RPMI7951 (cell line): Measurements from ENCODE around the gene SLC18B1. TPM values are rescaled to one million over a fixed set of nuclear protein-coding genes. Genes with fewer than 3 reads are reported as not detected.
"Not testable (repeated sequence)": the region's sequence is repeated elsewhere in the genome, so short reads cannot be mapped to it uniquely, and the experiment has no call there.

ENCODE experiments used
- DNase-seq: peaks from one replicate; pipeline ENCODE4 v3.0.0-alpha.2; 2012; ENCODE audit warnings: low read depth
- total RNA-seq: library from RNA; depleted of rRNA; stranded (reverse); fragments of >200 nt; shearing (Covaris generic); gene quantifications from 2 replicates; pipeline ENCODE4 v1.2.3, GENCODE V29; 2014

The SLC18B1 gene
- total RNA-seq, 1 experiment from 2014 or later = 14.9 TPM

DNA sequence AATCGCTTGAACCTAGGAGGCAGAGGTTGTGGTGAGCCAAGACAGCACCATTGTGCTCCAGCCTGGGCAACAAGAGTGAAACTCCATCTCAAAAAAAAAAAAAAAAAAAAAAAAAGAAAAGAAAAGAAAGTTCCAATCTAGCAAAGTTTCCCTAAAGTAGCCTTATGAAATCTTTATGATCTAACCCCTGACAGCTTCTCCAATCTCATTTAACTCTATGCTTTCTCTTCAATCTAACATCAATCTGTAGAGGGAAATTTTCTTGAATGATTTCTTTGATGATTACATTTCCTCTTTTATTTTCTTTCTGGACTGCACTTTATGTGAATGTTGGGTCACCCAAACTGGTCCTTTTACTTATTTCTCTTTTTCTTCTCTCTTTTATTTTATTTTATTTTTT is 2.2 kb upstream of the SLC18B1 start:
- no peak for DNase-seq

DNA sequence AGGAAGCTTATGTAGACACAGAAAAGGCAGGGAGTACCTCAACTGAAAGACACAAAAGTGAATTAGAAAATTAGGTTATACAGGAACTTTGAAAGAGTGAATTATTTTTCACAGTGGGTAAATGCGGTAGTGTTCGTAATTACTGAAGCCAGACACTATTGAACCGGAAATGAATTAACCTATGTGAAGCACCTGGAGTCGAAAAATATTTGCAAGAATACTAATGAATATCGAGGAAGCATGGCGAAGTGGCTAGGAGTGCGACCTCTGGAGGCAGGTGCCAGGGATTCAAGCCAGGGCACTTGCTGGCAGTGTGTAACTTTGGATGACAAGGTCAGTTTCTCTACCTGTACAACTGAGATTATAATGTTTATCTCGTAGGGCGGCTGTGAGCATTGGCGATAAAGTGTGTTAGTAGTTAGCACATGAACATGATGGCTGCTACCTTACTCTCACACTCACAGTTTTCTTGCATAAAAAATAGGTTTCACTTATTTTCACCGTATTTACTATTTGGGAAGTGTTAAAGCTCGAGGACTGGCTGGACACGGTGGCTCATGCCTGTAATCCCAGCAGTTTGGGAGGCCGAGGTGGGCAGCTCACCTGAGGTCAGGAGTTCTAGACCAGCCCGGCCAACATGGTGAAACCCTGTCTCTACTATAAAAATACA is 567 bp upstream of the SLC18B1 start:
- peak; percentile 58 for DNase-seq

DNA sequence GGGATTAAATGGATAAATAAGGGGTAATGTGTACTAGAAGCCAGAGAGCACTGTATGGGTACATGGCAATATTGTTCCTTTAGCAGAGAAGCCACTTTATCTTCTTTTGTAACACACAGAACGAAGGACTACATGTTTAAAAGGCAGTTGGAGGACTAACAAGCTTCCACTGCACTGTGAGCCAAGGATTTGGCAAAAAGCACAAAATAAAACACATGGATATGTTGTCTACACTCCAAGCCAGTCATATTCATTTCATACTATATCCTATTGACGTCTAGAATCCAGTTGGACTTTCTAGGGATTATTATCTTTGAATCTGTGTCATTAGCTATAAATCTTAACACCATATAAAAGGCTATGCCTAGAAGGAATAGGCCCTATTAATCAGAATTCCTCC is 3.0 kb downstream of the SLC18B1 start:
- DNase-seq = no peak

DNA sequence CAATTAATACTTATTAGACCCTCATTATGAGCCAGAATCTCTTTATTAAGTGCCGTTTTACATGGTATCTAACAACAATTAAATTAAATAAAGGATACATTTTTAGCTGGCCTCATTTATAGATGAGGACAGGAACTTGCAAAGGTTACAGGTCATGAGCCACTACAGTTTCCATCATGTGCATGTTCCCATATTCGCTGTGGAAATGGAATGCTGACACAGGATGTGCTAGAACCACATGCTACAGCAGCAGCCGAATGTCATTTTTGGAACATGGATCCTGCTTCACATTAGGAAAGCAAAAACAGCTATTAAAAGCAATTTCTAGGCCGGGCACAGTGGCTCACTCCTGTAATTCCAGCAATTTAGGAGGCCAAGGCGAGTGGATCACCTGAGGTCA is 5.9 kb downstream of the SLC18B1 start:
- no peak for DNase-seq

DNA sequence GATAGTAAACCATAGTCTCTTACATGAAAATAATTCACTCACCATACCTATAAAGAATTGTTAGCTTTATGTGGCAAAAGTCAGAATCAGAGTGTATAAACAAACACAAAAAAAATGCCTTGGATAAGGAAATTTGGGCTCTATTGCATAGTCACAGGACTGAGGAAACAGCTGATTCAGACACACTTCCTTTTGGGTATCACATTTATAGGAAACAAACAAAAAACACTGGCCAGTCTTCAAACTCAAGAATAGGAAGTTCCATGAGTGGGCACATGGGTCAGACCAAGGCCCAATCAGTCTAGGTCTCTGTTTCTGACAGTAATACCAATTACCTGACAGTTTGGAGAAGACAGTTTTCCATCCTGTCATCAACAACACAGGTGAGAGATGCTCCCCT is 8.0 kb downstream of the SLC18B1 start:
- DNase-seq = no peak

DNA sequence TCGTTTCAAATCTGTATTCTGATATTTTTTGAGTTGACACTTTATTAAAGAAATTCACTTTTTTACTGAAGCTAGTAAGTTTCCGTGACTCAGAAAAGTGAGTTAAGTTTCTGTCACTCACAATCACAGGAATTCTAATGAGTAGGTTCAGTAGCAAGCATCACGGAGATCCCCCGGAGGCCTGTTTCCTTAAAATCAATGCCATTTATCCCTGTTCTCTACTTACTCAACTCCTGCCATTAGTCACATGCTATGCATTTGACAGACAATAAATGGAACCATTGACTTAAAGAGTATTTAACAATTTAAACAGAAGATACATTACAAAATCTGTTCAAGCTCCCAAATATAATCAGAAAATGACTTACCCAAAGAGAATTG is 9.1 kb downstream of the SLC18B1 start:
- peak; percentile 30 for DNase-seq

DNA sequence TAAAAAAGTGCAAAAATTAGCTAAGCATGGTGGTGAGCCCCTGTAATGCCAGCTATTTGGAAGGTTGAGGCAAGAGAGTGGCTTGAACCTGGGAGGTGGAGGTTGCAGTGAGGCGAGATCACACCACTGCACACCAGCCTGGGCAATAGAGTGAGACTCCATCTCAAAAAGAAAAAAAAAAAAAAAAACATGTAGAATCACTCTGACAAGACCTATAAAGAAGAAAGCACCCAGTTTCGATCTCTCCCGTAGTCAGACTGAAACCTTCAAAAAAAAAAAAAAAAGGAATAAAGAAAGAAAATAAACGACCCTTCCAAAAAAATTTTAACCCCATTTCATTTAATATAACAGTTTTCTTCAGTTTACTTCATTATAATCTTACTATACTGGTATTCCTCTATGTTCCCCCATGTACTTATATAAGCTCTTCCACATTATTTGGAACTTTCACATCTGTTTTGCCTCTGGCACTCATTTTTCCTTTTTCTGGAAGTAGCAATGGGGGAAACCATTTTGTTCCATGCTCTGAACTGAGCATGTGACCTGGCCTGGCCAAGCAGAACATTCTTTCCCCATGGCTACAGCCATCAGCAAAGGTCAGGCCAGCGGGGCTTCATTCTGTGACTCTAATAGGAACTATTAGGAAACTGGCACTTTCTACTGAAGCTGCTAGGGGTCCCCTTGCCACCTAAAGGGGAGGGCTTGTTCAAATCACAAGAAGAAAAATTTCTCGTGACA is 9.6 kb downstream of the SLC18B1 start:
- peak; percentile 55 for DNase-seq

DNA sequence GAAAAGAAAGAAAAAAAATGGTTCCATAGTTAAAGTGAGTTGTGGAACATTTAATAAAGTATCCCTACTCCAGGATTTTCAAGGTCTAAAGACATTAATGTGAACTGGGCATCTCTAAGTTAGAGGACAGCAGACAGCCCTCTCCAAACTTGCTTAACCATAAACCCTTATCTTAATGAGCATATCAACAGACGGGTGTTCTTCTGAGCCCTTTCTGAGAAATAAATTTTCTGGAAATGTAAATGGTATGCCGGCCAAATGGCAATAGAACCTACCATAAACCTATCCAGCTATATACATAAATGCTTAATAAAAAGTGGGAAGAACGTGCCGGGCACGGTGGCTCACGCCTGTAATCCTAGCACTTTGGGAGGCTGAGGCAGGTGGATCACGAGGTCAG is 12.5 kb downstream of the SLC18B1 start:
- DNase-seq = no peak

DNA sequence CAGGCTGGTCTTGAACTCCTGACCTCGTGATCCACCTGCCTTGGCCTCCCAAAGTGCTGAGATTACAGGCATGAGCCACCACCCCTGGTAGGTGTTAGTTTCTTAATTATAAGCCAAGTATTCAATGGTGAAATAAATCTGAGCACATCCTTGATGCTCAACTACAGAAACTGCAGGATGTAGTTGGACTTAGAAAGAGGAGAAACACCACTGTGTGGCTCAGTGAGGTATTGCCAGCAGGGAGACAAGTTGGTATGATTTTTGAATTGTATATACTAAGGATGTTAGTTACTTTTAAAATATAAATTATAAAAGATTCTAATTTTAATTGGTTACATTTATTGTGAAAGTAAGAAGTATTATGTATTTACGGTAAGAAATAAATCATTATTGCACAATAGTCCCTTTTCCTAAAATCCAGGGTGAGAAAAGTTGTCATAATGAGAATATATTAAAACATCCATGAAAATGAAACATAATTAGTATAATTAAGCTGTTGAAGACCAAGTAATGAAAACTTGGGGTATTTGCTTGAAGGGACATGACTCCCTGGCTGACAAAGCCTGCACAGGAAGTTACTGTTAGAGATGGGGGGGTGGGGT is 17.6 kb downstream of the SLC18B1 start:
- DNase-seq = no peak

DNA sequence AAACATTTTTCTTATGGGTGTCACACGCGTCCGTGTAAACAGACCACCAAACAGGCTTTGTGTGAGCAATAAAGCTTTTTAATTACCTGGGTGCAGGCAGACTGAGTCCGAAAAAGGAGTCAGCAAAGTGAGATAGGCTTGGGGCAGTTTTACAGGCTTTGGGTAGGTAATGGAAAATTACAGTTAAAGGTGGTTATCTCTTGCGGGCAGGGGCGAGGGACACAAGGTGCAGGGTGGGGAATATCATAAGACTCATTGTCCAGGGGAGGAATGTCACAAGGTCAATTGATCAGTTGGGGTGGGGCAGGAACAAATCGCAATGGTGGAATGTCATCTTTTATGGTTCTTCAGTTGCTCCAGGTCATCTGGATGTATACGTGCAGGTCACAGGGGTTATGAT is 20.6 kb downstream of the SLC18B1 start:
- not testable (repeated sequence) for DNase-seq

DNA sequence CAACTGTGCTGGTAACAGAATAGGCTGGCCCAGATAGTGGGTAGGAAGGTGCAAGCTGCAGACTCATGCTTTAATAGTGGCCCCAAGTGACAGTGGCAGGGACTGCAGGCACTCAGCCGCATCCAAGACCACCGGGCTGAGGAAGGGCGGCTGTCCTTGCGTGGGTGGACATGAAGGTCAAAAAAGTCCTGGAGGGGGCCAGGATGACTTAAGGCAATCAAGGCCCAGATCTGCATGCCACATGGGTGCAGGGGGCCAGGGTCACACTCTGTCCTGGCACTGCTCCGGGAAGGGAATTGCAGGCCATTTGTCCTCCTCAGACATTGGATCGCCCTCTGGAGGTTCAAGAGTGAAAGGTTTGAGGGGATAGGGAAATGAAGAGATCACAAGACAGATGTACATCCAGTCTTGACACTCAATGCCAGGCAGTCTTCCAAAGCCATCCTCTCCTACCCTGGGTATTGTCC is 30.4 kb downstream of the SLC18B1 start:
- peak; percentile 52 for DNase-seq

DNA sequence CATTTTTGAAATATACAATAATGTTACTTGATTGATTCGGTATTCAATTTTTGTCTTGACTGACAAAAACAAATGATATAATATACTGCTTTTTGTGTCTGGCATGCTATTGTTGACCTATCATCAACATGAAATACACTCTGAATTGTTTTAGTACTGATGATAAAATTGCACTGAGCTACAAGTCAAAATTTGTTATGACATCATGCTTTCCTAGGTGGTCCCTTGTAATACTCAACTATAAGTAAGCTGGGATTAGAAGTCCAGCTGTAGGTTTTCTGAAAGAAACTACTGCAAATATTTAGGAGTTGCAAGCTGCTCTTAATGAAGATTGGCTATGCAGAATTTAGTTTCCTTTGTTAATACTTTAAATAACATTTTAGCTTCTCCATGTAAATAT is 32.9 kb downstream of the SLC18B1 start:
- DNase-seq = no peak

DNA sequence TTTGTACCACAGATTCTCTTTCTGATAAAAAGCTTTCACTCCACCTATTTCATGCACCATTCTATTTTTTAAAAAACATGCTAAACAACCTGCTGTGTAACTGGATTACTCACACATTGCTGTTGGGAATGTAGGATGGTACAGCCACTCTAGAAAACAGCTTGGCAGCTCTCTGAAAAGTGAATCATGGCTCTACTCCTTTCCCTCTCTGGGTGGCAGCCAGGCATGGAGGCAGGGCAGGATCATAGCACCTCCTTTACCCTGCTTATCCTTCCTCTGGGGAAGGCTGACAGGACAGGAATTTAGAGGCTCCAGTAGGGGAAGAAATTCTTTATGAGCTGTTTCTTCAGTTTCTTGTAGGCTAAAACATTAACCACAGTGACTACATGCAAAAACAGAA is 34.1 kb downstream of the SLC18B1 start:
- peak; percentile 85 for DNase-seq

DNA sequence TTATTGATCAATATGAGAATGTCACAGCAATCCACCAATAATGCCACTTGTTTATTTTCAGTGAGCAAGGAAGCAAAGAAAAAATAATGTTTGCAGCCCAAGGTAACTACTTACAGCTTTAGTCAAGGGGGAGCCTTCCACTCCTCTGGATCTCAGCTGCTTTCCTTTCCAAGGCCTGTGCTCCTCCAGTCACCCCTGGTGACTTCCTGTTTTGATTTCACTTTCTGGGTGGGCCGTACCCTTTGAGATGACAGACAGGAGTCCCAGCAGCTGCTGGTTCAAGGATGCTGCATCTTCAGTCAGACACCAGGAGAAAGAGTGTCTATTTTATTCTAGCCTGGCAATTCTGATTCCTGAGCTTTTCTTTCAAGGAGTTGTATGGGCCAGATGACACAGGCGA is 35.2 kb downstream of the SLC18B1 start:
- DNase-seq = peak; percentile 8

DNA sequence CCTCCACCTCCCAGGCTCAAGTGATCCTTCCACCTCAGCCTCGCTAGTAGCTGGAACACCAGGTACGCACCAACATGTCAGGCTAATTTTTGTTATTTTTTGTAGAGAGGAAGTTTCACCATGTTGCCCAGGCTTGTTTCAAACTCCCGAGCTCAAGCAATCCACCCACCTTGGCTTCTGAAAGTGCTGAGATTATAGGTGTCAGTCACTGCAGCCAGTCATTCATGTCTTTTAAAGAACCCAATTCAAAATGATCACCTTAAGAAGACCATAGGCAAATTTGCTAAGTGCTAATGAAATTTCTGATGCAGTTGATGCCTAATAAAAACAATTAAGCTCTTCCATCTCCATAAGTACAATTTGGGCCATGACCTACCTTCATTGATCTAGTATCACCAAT is 38.2 kb downstream of the SLC18B1 start:
- DNase-seq = no peak

DNA sequence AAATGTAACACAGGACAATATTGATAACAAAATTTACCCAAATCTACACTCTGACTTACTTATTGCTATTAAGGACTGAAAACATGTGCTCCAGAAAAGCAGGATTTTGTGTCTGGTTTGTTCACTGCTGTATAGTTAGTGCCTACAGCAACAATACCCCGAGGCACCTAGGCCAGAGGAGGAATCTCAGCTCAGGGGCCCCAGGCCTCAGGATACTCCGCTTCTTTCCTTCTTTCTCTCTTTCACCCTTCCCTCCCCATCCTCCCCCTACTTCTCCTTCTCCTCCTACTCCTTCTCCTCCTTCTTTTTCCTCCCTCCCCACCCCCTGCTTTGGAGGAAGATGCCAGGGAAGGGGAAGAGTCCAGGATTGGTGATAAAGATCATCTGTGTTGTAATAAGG is 39.7 kb downstream of the SLC18B1 start:
- no peak for DNase-seq

DNA sequence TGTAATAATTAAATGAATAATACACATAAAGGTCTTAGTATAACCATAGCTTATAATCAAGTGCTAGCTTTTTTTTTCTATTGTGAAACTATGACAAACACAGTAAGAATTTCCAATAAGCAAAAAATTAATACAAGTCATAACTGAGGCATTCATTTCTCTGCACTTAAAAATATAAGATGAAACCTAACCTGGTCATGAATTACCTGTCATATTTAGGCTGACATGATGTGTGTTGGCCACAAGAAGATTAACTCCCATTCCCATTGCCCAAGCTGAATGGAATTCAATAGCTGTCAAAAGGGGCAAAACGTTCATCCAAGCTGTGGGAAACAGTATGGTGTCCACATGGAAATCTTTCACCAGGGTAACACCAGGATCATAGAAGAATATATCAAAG is 46.2 kb downstream of the SLC18B1 start:
- no peak for DNase-seq

DNA sequence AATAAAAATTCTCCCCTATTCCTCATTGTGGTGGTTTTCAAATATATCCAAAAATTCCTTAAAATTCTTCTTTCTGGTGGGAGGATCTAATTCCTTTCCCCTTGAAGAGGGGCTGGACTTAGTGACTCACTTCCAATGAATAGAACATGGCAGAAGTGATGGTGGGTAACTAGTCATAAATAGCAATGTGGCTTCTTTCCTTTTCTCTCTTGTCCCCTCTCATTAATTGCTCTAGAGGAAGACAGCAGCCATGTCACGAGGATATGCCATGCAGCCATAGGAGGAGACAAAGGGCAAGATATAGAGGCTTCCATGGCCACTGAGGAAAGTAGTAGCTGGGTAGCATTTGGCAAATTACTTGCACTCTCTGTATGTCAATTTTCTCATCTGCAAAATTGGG is 46.6 kb downstream of the SLC18B1 start:
- DNase-seq = no peak

DNA sequence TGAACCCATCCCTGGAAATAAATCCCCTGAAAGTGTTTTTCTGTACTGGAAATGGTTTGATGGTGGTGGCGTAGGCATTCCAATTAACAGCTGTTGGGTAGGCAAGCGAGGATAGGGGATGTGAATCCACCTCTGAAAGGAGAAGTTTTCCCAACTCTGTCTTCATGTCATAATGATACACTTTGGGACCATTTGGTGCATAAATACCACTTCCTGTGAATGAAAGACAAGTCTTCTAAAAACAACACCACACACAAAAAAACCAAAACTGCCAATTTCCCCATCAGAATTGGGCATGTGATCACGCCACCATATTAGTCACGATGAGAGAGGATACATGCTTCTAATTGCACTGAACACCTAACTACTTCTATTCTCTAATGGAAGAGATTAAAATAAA is 47.1 kb downstream of the SLC18B1 start:
- DNase-seq = no peak

DNA sequence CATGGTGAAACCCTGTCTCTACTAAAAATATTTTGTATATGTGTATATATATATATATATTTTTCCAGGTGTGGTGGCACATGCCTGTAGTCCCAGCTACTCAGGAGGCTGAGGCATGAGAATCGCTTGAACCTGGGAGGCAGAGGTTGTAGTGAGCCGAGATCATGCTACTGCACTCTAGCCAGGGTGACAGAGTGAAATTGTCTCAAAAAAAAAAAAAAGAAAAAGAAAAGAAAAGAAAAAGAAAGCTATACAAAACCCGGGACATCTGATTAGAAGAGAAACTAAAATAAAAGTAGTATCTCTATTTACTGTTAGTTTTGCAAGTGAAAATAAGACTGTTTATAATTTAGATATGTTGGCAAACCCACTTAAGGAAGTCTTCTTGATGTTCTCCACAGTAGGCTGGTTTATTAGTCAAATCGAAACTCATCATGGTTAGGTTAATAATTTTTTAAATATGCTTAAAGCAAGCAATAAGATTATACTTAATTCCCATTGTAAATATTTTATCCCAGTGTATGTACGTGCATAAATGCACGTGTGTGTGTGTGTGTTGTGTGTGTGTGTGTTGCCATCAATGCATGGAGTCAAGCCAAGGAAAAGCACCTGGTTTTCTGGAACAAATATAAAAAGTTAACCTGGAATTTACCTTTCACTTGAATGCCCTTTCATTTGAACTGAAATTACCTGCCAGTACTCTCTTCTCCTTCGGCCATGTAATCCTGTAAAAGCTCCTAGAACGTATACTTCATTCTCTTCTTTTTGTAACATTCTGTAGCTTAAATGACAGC is 47.8 kb downstream of the SLC18B1 start:
- DNase-seq = no peak

DNA sequence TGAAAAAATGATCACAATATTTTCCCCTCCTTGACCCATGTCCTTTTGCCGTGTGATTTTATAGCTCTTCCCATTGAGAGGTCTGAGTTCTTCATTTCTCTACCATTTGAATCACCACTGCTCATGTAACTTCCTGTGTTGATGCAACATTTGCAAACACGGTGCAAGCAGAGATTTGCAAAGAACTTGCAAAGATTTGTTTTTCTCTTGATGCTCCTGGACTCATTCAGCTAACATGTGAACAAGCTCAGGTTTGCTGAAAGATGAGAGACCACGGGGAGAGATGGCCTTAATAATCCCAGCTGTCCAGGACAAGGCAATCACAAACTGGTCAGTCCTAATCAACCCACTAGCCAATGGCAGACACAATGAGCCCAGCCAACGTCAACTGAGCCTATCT is 49.3 kb downstream of the SLC18B1 start:
- DNase-seq = no peak

DNA sequence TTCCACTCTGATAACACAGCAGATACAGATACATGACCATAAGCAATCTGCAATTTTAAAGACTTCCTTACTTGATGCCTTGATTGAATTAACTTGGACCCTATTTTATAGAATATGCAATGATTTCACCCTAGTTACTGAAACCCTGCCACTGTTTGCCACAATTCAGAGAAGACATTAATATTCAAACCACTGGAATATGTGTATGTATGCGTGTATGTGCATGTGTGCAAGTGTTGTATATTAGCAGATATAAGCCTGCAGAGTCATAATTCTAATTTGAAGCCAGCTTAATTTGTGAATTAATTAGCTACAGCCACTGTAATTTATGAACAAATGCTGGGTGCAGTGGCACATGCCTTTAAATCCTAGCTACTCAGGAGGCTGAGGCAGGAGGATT is 50.0 kb downstream of the SLC18B1 start:
- no peak for DNase-seq
